Astrocyte (in vitro differentiated cells and primary cell): ENCODE results near the gene AP5Z1. TPM values are rescaled to one million over a fixed set of nuclear protein-coding genes. Genes with fewer than 3 reads are reported as not detected.

ENCODE experiments used
- DNase-seq: peaks from one replicate; pipeline ENCODE4 v3.0.0-alpha.2; 2010; ENCODE audit warnings: low read depth
- FAIRE-seq: peaks from 2 replicates; lab custom pipeline; 2011; peaks lifted over from hg19 to GRCh38; lab: Jason Lieb, UNC
- H2AFZ ChIP-seq: 2 replicates; pipeline ENCODE4 v1.6.0; 2012; ENCODE audit warnings: low read depth, low read length, inconsistent platforms
- H3K27ac ChIP-seq: 2 replicates; pipeline ENCODE4 v1.5.1; 2011; ENCODE audit warnings: low read depth, low read length, inconsistent platforms
- H3K27me3 ChIP-seq: 2 replicates; pipeline ENCODE4 v1.6.0; 2011; ENCODE audit warnings: low read length, inconsistent platforms; ENCODE audit not compliant: insufficient read depth
- H3K36me3 ChIP-seq: 2 replicates; pipeline ENCODE4 v1.5.1; 2011; ENCODE audit warnings: low read length, inconsistent platforms; ENCODE audit not compliant: insufficient read depth
- H3K4me1 ChIP-seq: 2 replicates; pipeline ENCODE4 v1.5.1; 2011; ENCODE audit warnings: low read length, inconsistent platforms; ENCODE audit not compliant: insufficient read depth
- H3K4me2 ChIP-seq: 2 replicates; pipeline ENCODE4 v1.6.0; 2012; ENCODE audit warnings: low read length, inconsistent platforms
- H3K4me3 ChIP-seq: 2 replicates; pipeline ENCODE4 v1.5.1; 2011; ENCODE audit warnings: low read depth, mild to moderate bottlenecking, low read length, inconsistent platforms; ENCODE audit not compliant: insufficient read depth
- H3K79me2 ChIP-seq: 2 replicates; pipeline ENCODE4 v1.6.0; 2012; ENCODE audit warnings: mild to moderate bottlenecking, low read length, inconsistent platforms; ENCODE audit not compliant: insufficient read depth
- H3K9ac ChIP-seq: 2 replicates; pipeline ENCODE4 v1.6.0; 2012; ENCODE audit warnings: mild to moderate bottlenecking, low read length, inconsistent platforms
- H3K9me3 ChIP-seq: 2 replicates; pipeline ENCODE4 v1.5.1; 2012; ENCODE audit warnings: low read depth, mild to moderate bottlenecking, low read length, inconsistent platforms; ENCODE audit not compliant: insufficient read depth
- H4K20me1 ChIP-seq: 2 replicates; pipeline ENCODE4 v1.6.0; 2012; ENCODE audit warnings: low read length, inconsistent platforms; ENCODE audit not compliant: insufficient read depth
- H3K27ac Mint-ChIP-seq: one replicate; pipeline ENCODE4 v1.8.0; 2021; ENCODE audit warnings: mild to moderate bottlenecking, mixed read lengths; ENCODE audit not compliant: unreplicated experiment
- H3K27me3 Mint-ChIP-seq: one replicate; pipeline ENCODE4 v1.8.0; 2021; ENCODE audit warnings: low read depth, mixed read lengths; ENCODE audit not compliant: unreplicated experiment
- H3K36me3 Mint-ChIP-seq: one replicate; pipeline ENCODE4 v1.8.0; 2021; ENCODE audit warnings: low read depth, mixed read lengths; ENCODE audit not compliant: unreplicated experiment
- H3K4me1 Mint-ChIP-seq: one replicate; pipeline ENCODE4 v1.8.0; 2021; ENCODE audit warnings: low read depth, mixed read lengths; ENCODE audit not compliant: unreplicated experiment
- H3K4me3 Mint-ChIP-seq: one replicate; pipeline ENCODE4 v1.8.0; 2021; ENCODE audit warnings: mild to moderate bottlenecking, moderate library complexity, mixed read lengths; ENCODE audit not compliant: unreplicated experiment
- H3K9me3 Mint-ChIP-seq: one replicate; pipeline ENCODE4 v1.8.0; 2021; ENCODE audit warnings: mild to moderate bottlenecking, mixed read lengths; ENCODE audit not compliant: unreplicated experiment
- CTCF ChIP-seq: IDR thresholded peaks from 2 replicates; pipeline ENCODE4 v1.5.1; 2011; ENCODE audit warnings: low read depth, mild to moderate bottlenecking, inconsistent platforms, low read length, moderate library complexity; ENCODE audit not compliant: insufficient read depth
- EZH2 ChIP-seq: IDR thresholded peaks from 2 replicates; pipeline ENCODE4 v1.6.1; 2012; ENCODE audit warnings: mild to moderate bottlenecking, low read length, inconsistent platforms; ENCODE audit not compliant: insufficient read depth
- total RNA-seq: library from RNA; stranded (reverse); gene quantifications from 2 replicates; pipeline ENCODE4 v1.2.1, GENCODE V29; 2021

The AP5Z1 gene
- total RNA-seq, 1 donor from 2014 or later, result 75.6 TPM

GRCh38 chr7:4730276-4730675 lies 45.1 kb upstream of the AP5Z1 start:
- peaks cover 22% of the 10 kb centered on the region for H3K4me1 Mint-ChIP-seq
- no peak for FAIRE-seq
- no peaks in the 10 kb centered on the region for H3K27me3 Mint-ChIP-seq

GRCh38 chr7:4730971-4731370 lies 44.5 kb upstream of the AP5Z1 start:
- H3K9ac ChIP-seq, result no peak overlapping the region
- H3K27me3 ChIP-seq, result no peaks in the 10 kb centered on the region
- no peak overlapping the region for H3K27ac ChIP-seq
- no peak overlapping the region for H3K27ac Mint-ChIP-seq
- no peak overlapping the region for H3K4me3 ChIP-seq
- peaks cover 10% of the 10 kb centered on the region for H3K4me1 ChIP-seq
- no peaks in the 10 kb centered on the region for H3K27me3 Mint-ChIP-seq
- no peak for DNase-seq
- peaks cover 26% of the 10 kb centered on the region for H3K36me3 Mint-ChIP-seq
- H3K79me2 ChIP-seq, result peaks cover 90% of the 10 kb centered on the region
- no peak overlapping the region for H3K4me3 Mint-ChIP-seq
- no peak overlapping the region for H2AFZ ChIP-seq
- TF ChIP-seq CTCF (no peak), EZH2 (no peak)
- peaks cover 21% of the 10 kb centered on the region for H3K4me1 Mint-ChIP-seq
- H3K9me3 Mint-ChIP-seq, result no peaks in the 10 kb centered on the region
- H3K9me3 ChIP-seq, result no peaks in the 10 kb centered on the region
- peaks cover 51% of the 10 kb centered on the region for H4K20me1 ChIP-seq
- H3K36me3 ChIP-seq, result peaks cover 4% of the 10 kb centered on the region
- no peak for FAIRE-seq
- H3K4me2 ChIP-seq, result no peak overlapping the region

More at GRCh38 chr7:4730276-4730675, 45.1 kb upstream of the AP5Z1 start:
- no peaks in the 10 kb centered on the region for H3K27me3 ChIP-seq
- H3K36me3 Mint-ChIP-seq, result peaks cover 22% of the 10 kb centered on the region
- no peak overlapping the region for H3K4me3 ChIP-seq
- H3K4me2 ChIP-seq, result no peak overlapping the region
- no peak overlapping the region for H3K27ac ChIP-seq
- no peak for DNase-seq
- H3K9ac ChIP-seq, result no peak overlapping the region
- H3K79me2 ChIP-seq, result peaks cover 90% of the 10 kb centered on the region
- peaks cover 4% of the 10 kb centered on the region for H3K36me3 ChIP-seq
- H3K27ac Mint-ChIP-seq, result peak overlapping the region; percentile 34
- H4K20me1 ChIP-seq, result peaks cover 51% of the 10 kb centered on the region
- H3K9me3 Mint-ChIP-seq, result no peaks in the 10 kb centered on the region
- no peak overlapping the region for H2AFZ ChIP-seq
- peaks cover 17% of the 10 kb centered on the region for H3K4me1 ChIP-seq
- TF ChIP-seq EZH2, result no peak
- no peak for TF ChIP-seq CTCF
- H3K4me3 Mint-ChIP-seq, result peak overlapping the region; percentile 20
- no peaks in the 10 kb centered on the region for H3K9me3 ChIP-seq

GRCh38 chr7:4731803-4732202 lies 43.6 kb upstream of the AP5Z1 start:
- Histone ChIP-seq H3K9ac (no peak overlapping the region), H2AFZ (no peak overlapping the region), H3K27ac (no peak overlapping the region), H3K4me1 (peaks cover 9% of the 10 kb centered on the region), H3K4me2 (no peak overlapping the region), H3K79me2 (peaks cover 90% of the 10 kb centered on the region), H4K20me1 (peaks cover 44% of the 10 kb centered on the region), H3K36me3 (peaks cover 4% of the 10 kb centered on the region), H3K4me3 (no peak overlapping the region), H3K9me3 (no peaks in the 10 kb centered on the region), H3K27me3 (no peaks in the 10 kb centered on the region)
- FAIRE-seq (no peak), DNase-seq (no peak)
- Mint-ChIP-seq H3K4me3 (no peak overlapping the region), H3K27me3 (no peaks in the 10 kb centered on the region), H3K4me1 (peaks cover 17% of the 10 kb centered on the region), H3K27ac (no peak overlapping the region), H3K36me3 (peaks cover 26% of the 10 kb centered on the region), H3K9me3 (no peaks in the 10 kb centered on the region)
- TF ChIP-seq CTCF, result no peak
